Left renal pelvis (tissue), 4 donors: ENCODE results near the gene TNFSF4. TPM values are rescaled to one million over a fixed set of nuclear protein-coding genes. Genes with fewer than 3 reads are reported as not detected.
"Not testable (repeated sequence)": the region's sequence is repeated elsewhere in the genome, so short reads cannot be mapped to it uniquely, and the experiment has no call there.

Source experiments
- DNase-seq, 4 donors: peaks; one replicate each; pipeline ENCODE4 v3.0.0-alpha.2; 2013; ENCODE audit warnings: low read depth in 4 of 4, low spot score in 3 of 4
- polyA plus RNA-seq, 4 donors: library from polyadenylated mRNA; unstranded; fragments of 120-200 nt; gene quantifications; one replicate each; pipeline ENCODE4 v1.2.1, GENCODE V29; 2013; ENCODE audit not compliant: insufficient read length in 4 of 4

TNFSF4 gene, protein sequence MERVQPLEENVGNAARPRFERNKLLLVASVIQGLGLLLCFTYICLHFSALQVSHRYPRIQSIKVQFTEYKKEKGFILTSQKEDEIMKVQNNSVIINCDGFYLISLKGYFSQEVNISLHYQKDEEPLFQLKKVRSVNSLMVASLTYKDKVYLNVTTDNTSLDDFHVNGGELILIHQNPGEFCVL
- 1 to 10 TPM; 1.2 to 2.0 (median 1.6) TPM for polyA plus RNA-seq

DNA sequence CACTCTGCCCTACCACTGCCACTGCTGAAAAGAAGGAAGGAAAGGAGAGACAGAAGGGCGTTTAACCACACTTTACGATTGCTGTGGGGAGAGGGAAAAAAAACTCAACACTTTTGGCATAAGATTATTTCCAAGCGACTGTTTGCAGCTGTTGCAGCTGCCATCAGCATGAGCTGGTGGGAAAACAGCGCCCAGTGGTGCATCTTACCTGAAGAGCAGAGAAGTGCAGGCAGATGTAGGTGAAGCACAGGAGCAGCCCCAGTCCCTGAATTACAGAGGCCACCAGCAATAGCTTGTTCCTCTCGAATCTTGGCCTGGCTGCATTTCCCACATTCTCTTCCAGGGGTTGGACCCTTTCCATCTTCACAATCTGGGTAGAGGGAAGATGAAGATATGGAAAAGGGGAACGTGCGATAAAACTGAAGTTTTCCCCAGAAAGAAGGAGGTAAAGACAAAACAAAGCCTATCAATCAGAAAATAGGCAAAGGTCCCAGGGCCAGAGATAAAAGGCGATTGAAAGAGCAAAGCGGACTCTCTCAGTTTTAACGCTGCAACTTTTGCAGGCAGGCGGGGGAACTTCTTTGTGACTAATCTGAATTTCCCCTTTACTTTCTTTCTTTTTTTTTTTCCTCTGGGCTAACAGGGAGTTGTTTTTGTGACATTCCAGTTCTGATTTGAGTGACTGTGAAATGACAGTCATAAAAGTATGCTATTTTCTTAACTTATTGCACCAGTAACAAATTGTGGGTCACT lies at the start of gene TNFSF4:
Gene TNFSF4 (minus strand): TSS at position 516 of the 753 bp plus-strand sequence. CDS start 155 bp downstream, at position 361.
- DNase-seq: no peak

DNA sequence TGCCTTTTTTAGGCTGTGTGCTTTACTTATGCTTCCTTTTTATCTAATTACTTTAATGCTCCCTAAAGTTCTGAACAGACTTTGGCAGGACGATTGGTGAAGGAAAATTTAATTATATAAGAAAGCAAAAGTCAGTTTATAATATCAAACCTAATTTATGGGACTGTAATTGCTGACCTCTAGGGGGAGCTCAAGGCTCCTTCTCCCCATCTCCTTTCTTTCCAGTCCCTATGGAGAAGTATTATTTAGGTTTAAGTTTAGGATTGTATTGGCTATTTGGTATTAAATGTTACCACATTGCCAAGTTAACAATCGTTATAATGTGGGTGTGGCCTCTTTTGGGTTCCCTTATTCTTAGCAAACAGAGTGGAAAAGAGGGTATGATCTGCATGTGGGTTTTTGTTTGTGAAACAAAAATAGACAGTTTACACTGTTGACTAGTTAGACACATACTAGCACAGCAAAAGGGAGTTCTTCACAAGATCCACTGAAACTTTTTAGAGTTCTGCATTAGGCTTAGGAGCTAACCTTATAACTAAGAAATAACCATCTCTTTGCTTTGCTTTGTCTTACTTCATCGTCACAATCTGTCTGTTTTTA lies 48.2 kb upstream of the TNFSF4 start:
- no peak for DNase-seq

DNA sequence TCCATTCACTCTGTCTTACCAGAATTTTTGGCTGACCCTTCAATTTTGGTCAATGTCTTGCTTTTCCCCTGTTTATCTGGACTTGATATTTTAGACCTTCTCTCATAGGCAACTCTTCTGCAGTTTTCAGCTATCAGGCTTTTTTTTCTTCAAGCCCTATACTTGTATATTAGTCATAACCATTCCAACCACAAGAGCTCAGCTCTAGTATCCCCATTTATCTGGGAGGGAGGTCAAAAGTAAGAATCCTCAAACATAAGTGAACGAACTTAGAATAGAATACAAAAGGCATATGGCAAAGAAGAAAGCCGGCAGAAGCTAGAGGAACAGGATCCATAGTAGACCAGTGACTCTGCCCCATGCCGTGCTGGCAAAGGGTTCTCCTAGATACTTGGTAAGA lies 45.9 kb upstream of the TNFSF4 start:
- DNase-seq: no peak

DNA sequence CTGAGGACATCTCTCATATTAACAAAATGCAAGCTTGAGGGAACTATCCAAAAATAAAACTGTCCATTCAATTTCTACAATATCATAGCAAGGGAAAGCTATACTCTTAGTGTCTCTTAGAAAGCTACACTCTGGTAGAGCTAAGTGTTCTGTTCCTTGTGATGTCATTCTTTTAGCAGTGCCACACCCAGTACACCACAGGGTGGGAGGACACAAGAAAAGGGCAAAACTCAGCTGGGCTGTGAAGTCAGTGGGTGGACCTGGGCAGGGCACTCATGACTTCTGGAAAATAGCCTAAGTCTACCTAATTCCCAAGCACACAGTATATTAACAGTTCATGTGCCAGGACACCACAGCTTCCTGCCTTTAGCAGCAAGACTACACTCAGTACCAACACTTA lies 42.2 kb upstream of the TNFSF4 start:
- DNase-seq: no peak

DNA sequence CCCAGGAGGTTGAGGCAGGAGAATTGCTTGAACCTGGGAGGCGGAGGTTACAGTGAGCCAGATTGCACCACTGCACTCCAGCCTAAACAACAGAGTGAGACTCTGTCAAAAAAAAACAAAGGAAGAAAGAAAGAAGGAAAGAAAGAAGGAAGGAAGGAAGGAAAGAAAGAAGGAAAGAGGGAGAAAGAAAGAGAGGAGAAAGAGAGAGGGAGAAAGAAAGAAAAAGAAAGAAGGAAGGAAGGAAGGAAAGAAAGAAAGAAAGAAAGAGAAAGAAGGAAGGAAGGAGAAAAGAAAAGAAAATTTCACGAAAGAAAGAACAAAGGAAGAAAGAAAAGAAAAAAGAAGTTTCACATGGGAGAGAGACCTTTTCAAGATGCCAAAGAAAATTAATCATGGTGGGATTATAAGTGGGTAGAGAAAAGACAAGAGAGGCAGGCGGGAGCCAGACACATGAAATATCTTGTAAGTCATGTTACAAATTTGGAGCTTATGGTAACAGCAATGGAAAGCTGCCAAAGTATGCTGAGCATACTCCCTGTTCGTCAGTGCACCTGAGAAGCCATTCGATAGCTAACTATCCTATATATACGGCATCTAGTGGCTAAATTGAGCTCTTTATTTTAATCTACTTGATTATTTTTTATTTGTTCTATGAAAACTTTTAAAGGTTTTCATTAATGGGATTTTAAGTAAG lies 41.3 kb upstream of the TNFSF4 start:
- no peak for DNase-seq

DNA sequence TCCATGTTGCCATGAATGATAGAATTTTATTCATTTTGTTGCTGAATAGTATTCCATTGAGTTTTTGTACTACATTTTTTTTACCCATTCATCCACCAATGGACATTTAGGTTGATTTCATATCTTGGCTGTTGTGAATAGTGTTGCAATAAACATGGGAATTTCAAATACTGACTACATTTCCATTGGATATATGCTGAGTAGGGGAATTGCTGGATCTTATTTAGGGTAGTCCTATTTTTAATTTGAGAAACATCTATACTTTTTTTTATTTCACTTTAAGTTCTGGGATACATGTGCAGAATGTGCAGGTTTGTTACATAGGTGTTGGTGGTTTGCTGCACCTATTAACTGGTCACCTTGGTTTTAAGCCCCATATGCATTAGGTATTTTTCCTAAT lies 38.8 kb upstream of the TNFSF4 start:
- no peak for DNase-seq

DNA sequence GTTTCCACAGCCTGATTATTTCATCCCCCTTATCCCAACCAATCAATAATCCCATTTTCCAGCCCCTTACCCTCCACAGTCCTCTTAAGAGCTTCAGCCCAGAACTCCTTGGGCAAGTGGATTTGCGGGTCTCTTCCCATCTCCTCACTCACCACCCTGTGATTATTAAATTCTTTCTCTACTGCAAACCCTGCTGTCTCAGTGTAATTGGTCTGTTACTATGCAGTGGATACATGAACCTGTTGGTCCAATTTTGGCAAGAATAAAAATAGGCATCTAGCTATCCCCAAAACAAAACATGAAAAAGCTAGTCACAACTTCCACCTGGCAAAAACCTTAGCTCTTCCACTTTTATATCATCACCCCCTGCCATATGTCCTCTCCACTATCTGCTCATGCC lies 36.2 kb upstream of the TNFSF4 start:
- no peak for DNase-seq

DNA sequence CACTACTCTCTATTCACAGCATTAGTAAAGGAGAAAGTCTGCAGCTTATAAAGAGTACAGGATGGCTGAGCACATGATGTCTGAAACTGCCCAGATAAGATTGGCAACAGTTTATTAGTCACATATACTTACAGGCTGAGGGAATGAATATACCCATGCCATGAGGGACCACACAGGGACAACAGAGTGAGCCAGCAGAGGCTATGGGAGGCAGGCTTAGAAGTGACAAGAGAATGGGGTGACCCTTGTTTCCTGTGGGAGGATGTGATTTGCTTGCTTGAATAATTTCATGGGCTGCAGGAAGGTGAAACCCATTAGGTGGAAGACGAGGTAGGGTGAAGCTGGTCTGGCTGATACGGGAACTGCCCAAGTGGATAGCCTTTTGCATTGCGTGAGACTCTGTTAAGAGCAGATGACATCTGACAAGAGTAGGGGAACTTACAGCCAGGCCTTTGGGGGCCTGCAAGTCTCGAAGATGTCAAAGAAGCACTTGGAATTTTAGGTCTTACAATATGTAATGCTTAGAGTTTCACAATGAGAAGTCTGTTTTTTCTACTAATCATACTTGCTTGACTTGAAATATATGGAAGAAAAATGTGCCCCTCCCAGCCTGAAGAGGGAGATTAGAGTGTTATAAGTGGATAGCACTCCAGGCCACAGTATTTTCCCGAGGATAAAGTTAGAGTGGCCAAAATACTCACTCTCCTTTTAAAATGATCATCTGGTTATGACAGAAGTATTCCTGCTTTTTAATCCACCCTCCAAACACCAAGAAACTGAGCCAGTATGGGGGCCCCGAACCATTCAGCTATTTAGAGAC lies 34.6 kb upstream of the TNFSF4 start:
- DNase-seq: no peak

DNA sequence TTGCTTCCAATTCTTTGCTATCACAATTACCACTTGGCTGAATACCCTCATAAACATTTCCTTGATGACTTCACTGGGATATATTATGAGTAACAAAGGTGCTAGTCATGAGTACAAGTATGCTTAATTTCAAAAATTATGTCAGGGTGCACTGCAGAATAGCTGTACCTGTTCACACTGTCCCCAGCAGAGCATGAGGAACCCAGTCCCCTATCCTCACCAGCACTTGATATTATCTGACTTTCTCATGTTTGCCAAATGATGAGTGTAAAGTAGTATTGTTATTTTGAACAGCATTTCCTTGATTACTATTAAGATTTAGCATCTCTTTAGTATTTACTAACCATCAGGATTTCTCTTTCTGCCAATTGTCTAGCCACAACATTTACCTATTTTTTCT lies 33.5 kb upstream of the TNFSF4 start:
- no peak for DNase-seq

DNA sequence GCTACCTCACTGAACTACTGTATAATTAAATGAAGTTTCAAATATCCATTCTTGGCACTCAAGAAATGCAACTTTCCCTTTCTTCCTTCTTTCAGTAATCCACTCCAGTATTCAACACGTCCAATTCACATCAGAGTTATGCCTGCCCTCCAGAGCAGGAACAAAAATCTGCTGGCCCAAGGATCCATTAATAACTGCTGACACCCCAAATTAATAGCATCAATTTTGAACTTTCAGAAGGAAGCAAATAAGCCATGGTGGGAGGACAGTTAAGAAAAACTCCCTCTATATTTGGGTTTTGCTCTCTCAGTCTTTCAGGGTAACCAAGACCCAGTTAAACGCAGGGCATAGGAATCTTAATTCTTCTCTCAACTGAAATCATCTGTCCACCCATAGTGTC lies 31.9 kb upstream of the TNFSF4 start:
- DNase-seq: no peak

DNA sequence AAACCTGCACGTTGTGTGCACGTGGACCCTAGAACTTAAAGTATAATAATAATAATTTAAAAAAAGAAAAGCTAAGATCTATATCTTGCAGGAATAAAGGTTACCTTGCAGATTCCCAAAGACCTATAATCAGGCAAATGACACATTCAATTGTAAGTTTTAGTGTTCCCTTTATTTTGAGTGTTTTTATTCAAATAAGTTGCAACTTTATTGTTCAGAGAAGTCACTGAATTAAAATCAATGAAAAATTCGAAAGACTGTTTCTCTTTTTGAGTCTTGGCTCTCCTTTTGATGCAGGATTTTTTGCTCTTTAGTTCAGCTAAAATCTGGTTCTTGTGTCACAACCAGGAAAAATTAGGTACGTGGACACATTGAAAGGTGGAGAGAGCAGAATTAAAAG lies 27.8 kb upstream of the TNFSF4 start:
- DNase-seq: no peak

DNA sequence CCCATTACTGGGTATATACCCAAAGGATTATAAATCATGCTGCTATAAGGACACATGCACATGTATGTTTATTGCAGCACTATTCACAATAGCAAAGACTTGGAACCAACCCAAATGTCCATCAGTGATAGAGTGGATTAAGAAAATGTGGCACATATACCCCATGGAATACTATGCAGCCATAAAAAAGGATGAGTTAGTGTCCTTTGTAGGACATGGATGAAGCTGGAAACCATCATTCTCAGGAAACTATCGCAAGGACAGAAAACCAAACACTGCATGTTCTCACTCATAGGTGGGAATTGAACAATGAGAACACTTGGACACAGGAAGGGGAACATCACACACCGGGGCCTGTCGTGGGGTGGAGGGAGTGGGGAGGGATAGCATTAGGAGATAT lies 27.3 kb upstream of the TNFSF4 start:
- DNase-seq: not testable (repeated sequence)

DNA sequence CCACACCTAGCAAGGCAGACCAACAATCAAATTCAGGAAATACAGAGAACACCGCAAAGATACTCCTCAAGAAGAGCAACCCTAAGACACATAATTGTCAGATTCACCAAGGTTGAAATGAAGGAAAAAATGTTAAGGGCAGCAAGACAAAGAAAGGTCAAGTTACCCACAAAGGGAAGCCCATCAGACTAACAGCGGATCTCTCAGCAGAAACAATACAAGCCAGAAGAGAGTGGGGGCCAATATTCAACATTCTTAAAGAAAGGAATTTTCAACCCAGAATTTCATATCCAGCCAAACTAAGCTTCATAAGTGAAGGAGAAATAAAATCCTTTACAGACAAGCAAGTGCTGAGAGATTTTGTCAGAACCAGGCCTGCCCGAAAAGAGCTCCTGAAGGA lies 21.9 kb upstream of the TNFSF4 start:
- DNase-seq: not testable (repeated sequence)

DNA sequence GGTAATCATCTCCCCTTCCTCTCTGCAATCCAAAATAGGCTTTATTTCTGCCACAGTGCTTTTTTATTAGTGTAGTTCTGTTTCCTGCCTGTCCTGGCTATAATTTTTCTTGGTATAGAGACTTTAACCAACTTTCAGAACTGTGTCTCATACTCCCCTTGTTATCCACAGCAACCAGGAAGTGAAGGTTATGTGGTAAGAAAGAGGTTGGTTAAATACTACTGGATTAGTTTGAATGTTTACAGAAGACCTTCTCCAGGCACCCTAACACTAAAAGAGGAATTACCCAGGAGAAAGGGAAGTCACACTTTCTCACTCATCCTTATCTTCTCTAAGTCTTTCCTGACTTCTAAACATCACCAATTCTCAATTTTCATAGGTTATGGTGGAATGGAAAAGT lies 17.8 kb upstream of the TNFSF4 start:
- DNase-seq: no peak

DNA sequence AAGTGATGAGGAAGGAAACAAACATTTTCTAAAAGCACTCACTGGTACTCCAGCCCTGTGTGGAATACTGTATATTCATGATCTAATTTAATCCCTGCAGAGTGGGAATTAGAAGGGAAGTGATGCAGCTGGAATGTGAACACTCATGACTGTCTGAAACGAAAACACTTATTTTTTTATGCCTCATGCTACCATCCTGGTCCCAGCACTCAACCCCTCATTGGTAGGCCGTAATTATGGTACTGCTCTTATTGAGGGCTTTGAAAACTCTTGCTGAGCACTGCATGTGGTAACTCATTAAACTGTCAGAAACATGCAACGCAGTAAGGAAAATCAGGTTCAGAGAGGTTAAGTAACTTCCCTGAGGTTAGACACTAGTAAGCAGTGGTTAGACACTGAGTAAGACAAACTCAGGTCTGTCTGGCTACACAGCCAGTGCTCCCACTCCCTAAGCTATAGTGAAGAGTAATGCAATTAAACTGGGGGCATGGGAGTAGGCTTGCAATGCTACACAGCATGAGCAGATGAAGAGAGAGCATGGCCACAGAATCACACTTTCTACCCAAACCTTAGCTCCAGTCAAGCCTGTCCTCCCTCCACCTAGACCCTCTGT lies 17.3 kb upstream of the TNFSF4 start:
- DNase-seq: no peak

DNA sequence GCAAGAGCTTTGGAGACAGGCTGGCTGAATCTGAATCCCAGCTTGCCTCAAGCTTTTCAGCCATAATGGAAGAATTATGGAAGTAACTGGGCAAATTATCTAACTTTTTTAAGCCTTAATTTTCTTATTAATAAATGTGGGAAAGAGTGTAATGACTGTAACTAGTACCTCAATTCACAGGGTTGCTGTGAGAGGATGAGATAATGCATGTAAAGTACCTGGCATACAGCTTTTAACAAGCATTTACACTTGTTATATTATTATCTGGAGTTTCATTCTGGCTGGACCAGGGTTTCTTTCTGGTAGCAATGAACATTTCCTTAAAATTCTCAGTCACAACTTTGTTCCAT lies 15.9 kb upstream of the TNFSF4 start:
- DNase-seq: no peak

DNA sequence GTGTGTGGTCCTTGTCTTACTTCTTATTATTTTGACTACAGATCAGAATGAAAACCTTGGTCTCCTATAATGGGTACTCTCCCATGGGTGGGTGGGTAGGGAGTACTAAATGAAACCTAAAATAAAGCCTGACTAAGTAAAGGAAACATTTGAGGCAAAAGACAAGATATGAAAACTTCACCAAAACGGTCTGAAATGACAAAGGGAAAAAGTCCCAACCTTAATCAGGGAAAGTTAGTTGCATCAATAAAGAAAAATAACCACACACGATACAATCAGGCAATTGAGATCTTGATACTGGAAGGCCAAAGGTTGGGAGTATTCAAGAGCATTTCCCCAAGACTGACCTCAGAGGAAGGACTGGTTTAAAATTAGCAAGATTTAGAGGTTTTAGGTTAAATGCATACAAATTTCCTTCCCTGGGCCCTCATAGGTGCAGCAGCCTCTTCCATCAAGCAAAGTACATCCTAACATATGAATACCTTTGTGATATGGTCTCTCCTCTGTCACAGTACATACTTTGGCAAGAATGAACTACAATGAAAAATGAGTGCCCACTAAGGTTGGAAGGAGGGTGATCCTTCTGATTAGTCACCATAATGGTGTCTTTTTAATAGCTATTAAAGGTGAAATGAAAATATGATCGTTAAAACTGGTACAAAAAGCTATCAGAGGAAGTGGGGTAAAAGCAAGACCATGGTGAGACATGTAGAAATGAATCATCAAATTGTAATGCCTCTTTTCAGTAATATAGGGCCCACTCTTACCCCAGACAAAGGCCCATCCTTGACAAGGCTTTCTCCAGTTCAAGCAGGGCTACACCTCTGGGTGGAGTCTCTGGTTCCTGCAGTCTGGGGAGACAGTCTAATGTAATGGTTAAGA lies 15.3 kb upstream of the TNFSF4 start:
- no peak for DNase-seq

DNA sequence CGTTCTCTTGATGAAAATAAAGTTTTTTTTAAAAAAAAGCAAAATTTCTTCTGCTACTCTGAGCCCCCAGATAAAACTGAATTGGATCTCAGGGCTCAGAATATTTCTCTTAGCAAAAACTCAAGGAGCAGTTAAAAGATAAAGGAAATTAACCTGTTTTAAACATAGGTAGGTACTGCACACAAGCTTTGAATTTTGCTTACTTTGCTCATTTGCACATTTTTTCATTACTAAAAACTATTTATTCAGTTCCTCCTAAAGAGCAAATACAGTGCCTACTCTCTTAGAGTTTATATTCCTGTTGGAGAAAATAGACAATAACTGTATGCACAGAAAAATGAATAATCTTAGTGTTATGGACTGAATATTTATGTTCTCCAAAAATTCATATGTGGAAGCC lies 13.0 kb upstream of the TNFSF4 start:
- no peak for DNase-seq

DNA sequence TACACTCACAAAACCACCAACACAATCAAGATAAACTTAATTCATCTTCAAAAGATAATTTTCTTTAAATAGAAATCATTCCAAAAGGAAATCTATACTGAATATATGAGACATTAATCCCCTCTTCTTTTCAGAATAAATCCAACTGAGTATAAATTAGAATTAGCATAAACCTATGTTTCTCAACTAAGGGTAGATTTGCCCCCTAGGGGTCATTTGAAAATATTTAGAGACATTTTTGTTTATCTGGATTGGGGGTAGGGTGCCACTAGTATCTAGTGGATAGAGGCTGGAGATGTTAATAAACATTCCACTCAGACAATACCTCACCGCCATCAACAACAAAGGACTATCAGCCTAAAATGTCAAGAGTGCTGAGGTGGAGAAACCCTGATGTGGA lies 6.5 kb upstream of the TNFSF4 start:
- no peak for DNase-seq
